WTC11 (cell line): ENCODE results near the gene EVC2. TPM values are rescaled to one million over a fixed set of nuclear protein-coding genes. Genes with fewer than 3 reads are reported as not detected.

ENCODE experiments used
- ATAC-seq: fragments of 200-7000 bp; cut with Tn5 transposase; 2 replicates; pipeline ENCODE4 v1.10.0; 2021; ENCODE audit warnings: mild to moderate bottlenecking, moderate library complexity
- CTCF ChIA-PET: fragments of 300-600 bp; sonication (Branson Sonifier 250); formaldehyde crosslinking; loops from one replicate; lab custom pipeline; 2021; ENCODE audit warnings: antibody characterized with exemption; lab: Charles Lee
- POLR2A ChIA-PET: fragments of 350-600 bp; sonication (Branson Sonifier 250); formaldehyde crosslinking; loops from one replicate; lab custom pipeline; 2021; ENCODE audit warnings: antibody characterized with exemption; lab: Charles Lee
- DNase-seq: peaks from one replicate; pipeline ENCODE4 v3.0.0; 2021; ENCODE audit warnings: low spot score
- H3K27ac Mint-ChIP-seq: 2 replicates; pipeline ENCODE4 v1.8.0; 2021; ENCODE audit warnings: mixed read lengths
- H3K27me3 Mint-ChIP-seq: 2 replicates; pipeline ENCODE4 v1.8.0; 2021; ENCODE audit warnings: low read depth, mild to moderate bottlenecking, moderate library complexity, mixed read lengths
- H3K36me3 Mint-ChIP-seq: 2 replicates; pipeline ENCODE4 v1.8.0; 2021; ENCODE audit warnings: mixed read lengths
- H3K4me1 Mint-ChIP-seq: 2 replicates; pipeline ENCODE4 v1.8.0; 2022; ENCODE audit warnings: mixed read lengths
- H3K4me3 Mint-ChIP-seq: 2 replicates; pipeline ENCODE4 v1.8.0; 2021; ENCODE audit warnings: mild to moderate bottlenecking, moderate library complexity, mixed read lengths
- H3K9me3 Mint-ChIP-seq: 2 replicates; pipeline ENCODE4 v1.8.0; 2021; ENCODE audit warnings: mixed read lengths
- E2F1 ChIP-seq: sonication (generic); formaldehyde crosslinking; IDR thresholded peaks from 2 replicates; pipeline ENCODE4 v1.8.0; 2022; ENCODE audit warnings: mild to moderate bottlenecking, missing genetic modification reagents
- FOXJ3 ChIP-seq: sonication (generic); formaldehyde crosslinking; IDR thresholded peaks from 2 replicates; pipeline ENCODE4 v1.9.0; 2021; ENCODE audit warnings: missing genetic modification reagents, mild to moderate bottlenecking, borderline replicate concordance
- NFE2L1 ChIP-seq: sonication (generic); formaldehyde crosslinking; IDR thresholded peaks from 2 replicates; pipeline ENCODE4 v1.8.1; 2023; ENCODE audit warnings: missing genetic modification reagents
- OVOL2 ChIP-seq: fragments of 250-450 bp; sonication (Bioruptor Pico); IDR thresholded peaks from 2 replicates; pipeline ENCODE4 v1.9.0; 2021; ENCODE audit warnings: mild to moderate bottlenecking, borderline replicate concordance
- RORB ChIP-seq: fragments of 250-450 bp; sonication (Bioruptor Pico); IDR thresholded peaks from 2 replicates; pipeline ENCODE4 v1.9.0; 2021; ENCODE audit warnings: mild to moderate bottlenecking
- SOX15 ChIP-seq: fragments of 250-450 bp; sonication (Bioruptor Pico); IDR thresholded peaks from 2 replicates; pipeline ENCODE4 v1.9.0; 2021; ENCODE audit warnings: mild to moderate bottlenecking
- TEAD1 ChIP-seq: sonication (generic); formaldehyde crosslinking; IDR thresholded peaks from 2 replicates; pipeline ENCODE4 v1.8.0; 2022; ENCODE audit warnings: mild to moderate bottlenecking, missing genetic modification reagents
- ZNF138 ChIP-seq: sonication (generic); formaldehyde crosslinking; conservative IDR thresholded peaks from 2 replicates; pipeline ENCODE4 v1.8.1; 2022; ENCODE audit warnings: mild to moderate bottlenecking, moderate library complexity, missing genetic modification reagents
- ZNF219 ChIP-seq: sonication (generic); formaldehyde crosslinking; IDR thresholded peaks from 2 replicates; pipeline ENCODE4 v1.8.0; 2023; ENCODE audit warnings: missing genetic modification reagents, mild to moderate bottlenecking, borderline replicate concordance
- ZNF232 ChIP-seq: sonication (generic); formaldehyde crosslinking; IDR thresholded peaks from 2 replicates; pipeline ENCODE4 v1.8.0; 2022; ENCODE audit warnings: mild to moderate bottlenecking, missing genetic modification reagents
- ZNF317 ChIP-seq: sonication (generic); formaldehyde crosslinking; IDR thresholded peaks from 2 replicates; pipeline ENCODE4 v1.8.1; 2023; ENCODE audit warnings: low read depth, mild to moderate bottlenecking, moderate library complexity, missing genetic modification reagents, borderline replicate concordance
- ZNF512 ChIP-seq: sonication (generic); formaldehyde crosslinking; IDR thresholded peaks from 2 replicates; pipeline ENCODE4 v1.8.1; 2022; ENCODE audit warnings: missing genetic modification reagents, borderline replicate concordance
- total RNA-seq: library from RNA; stranded (reverse); gene quantifications from 3 replicates; pipeline ENCODE4 v1.2.3, GENCODE V29; 2021
- TF ChIP-seq, protein P1 (sequence below): sonication (generic); formaldehyde crosslinking; IDR thresholded peaks from 2 replicates; pipeline ENCODE4 v1.8.1; 2023; ENCODE audit warnings: mild to moderate bottlenecking, missing genetic modification reagents, borderline replicate concordance
- TF ChIP-seq, protein P2 (sequence below): fragments of 250-450 bp; sonication (Bioruptor Pico); IDR thresholded peaks from 2 replicates; pipeline ENCODE4 v1.9.0; 2021; ENCODE audit warnings: mild to moderate bottlenecking
- TF ChIP-seq, protein P3 (sequence below): fragments of 250-450 bp; sonication (Bioruptor Pico); conservative IDR thresholded peaks from 2 replicates; pipeline ENCODE4 v1.9.0; 2021; ENCODE audit warnings: mild to moderate bottlenecking

Gene EVC2
- total RNA-seq, 1 experiment from 2014 or later, result 4.8 TPM

DNA sequence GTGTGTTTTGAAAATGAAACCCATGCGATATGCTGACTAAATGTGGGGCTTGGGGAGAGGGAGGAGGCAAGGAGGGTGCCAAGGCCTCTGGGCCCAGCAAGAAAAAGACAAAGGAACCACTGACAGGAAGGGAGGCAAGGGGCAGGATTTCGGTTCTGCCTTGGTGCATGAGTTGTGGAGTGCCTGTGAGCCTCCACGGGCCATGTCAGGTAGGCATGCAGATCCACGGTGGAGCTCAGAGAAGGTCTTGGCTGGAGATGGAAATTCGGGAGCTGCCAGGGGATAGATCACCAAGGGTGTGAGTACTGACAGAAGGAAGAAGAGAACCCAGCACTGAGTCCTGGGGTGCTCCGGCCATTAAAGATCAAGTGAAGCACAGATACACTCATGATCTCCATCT, 4.1 kb downstream of the EVC2 start (continued):
- TF ChIP-seq ZNF512 (CRISPR knock-in tag) (no peak), OVOL2 (CRISPR knock-in tag) (no peak), TEAD1 (no peak), ZNF317 (CRISPR knock-in tag) (no peak), E2F1 (CRISPR knock-in tag) (no peak)

- Mint-ChIP-seq H3K9me3 (peaks cover 19% of the 10 kb centered on the region), H3K4me1 (peaks cover 10% of the 10 kb centered on the region), H3K27me3 (peaks cover 21% of the 10 kb centered on the region), H3K27ac (no peak overlapping the region), H3K36me3 (peaks cover 26% of the 10 kb centered on the region), H3K4me3 (no peak overlapping the region)
- CTCF ChIA-PET, result no interaction called here
- no peak for ATAC-seq
- no peak for DNase-seq
- POLR2A ChIA-PET, result no interaction called here
- TF ChIP-seq ZNF138 (no peak), FOXJ3 (CRISPR knock-in tag) (no peak), ZNF232 (CRISPR knock-in tag) (no peak), RORB (CRISPR knock-in tag) (no peak), NFE2L1 (CRISPR knock-in tag) (no peak), SOX15 (CRISPR knock-in tag) (no peak), ZNF219 (CRISPR knock-in tag) (no peak)
- TF ChIP-seq, protein P1, sequence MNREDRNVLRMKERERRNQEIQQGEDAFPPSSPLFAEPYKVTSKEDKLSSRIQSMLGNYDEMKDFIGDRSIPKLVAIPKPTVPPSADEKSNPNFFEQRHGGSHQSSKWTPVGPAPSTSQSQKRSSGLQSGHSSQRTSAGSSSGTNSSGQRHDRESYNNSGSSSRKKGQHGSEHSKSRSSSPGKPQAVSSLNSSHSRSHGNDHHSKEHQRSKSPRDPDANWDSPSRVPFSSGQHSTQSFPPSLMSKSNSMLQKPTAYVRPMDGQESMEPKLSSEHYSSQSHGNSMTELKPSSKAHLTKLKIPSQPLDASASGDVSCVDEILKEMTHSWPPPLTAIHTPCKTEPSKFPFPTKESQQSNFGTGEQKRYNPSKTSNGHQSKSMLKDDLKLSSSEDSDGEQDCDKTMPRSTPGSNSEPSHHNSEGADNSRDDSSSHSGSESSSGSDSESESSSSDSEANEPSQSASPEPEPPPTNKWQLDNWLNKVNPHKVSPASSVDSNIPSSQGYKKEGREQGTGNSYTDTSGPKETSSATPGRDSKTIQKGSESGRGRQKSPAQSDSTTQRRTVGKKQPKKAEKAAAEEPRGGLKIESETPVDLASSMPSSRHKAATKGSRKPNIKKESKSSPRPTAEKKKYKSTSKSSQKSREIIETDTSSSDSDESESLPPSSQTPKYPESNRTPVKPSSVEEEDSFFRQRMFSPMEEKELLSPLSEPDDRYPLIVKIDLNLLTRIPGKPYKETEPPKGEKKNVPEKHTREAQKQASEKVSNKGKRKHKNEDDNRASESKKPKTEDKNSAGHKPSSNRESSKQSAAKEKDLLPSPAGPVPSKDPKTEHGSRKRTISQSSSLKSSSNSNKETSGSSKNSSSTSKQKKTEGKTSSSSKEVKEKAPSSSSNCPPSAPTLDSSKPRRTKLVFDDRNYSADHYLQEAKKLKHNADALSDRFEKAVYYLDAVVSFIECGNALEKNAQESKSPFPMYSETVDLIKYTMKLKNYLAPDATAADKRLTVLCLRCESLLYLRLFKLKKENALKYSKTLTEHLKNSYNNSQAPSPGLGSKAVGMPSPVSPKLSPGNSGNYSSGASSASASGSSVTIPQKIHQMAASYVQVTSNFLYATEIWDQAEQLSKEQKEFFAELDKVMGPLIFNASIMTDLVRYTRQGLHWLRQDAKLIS, result no peak
- TF ChIP-seq, protein P2, sequence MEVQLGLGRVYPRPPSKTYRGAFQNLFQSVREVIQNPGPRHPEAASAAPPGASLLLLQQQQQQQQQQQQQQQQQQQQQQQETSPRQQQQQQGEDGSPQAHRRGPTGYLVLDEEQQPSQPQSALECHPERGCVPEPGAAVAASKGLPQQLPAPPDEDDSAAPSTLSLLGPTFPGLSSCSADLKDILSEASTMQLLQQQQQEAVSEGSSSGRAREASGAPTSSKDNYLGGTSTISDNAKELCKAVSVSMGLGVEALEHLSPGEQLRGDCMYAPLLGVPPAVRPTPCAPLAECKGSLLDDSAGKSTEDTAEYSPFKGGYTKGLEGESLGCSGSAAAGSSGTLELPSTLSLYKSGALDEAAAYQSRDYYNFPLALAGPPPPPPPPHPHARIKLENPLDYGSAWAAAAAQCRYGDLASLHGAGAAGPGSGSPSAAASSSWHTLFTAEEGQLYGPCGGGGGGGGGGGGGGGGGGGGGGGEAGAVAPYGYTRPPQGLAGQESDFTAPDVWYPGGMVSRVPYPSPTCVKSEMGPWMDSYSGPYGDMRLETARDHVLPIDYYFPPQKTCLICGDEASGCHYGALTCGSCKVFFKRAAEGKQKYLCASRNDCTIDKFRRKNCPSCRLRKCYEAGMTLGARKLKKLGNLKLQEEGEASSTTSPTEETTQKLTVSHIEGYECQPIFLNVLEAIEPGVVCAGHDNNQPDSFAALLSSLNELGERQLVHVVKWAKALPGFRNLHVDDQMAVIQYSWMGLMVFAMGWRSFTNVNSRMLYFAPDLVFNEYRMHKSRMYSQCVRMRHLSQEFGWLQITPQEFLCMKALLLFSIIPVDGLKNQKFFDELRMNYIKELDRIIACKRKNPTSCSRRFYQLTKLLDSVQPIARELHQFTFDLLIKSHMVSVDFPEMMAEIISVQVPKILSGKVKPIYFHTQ (CRISPR knock-in tag), result no peak
- TF ChIP-seq, protein P3, sequence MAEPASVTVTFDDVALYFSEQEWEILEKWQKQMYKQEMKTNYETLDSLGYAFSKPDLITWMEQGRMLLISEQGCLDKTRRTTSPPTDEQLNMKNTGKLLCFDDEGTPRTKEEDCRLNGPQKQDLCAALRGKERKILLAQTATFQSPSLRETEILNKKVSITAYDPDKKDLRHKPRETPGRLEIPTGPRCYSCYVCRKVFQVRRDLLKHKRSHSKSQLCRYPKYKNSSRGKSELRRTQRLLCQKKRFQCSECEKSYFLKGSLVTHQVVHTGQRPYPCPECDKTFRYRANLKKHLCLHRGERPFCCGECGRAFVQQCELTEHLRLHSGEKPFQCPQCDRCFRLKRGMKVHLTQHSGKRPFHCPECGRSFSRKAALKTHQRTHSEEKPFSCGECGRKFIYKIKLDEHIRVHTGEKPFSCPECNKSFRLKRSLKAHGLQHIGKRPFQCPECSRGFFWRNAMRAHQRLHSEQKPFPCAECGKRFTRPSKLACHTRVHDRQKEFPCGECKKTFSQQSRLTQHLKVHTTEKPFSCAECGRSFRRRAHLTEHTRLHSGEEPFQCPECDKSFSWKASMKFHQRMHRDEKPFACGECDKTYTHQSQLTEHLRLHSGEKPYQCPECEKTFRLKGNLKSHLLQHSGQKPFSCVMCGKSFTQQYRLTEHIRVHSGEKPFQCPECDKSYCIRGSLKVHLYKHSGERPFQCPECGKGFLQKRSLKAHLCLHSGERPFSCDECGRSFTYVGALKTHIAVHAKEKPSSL (CRISPR knock-in tag), result no peak
These were observed 4.5 kb downstream of the EVC2 start for GRCh38 chr4:5703831-5704230.
